ENCODE measurements around the gene TBX10. TPM values are rescaled to one million over a fixed set of nuclear protein-coding genes. Genes with fewer than 3 reads are reported as not detected.
A peak's percentile ranks its signal among the peaks of the same experiment; 100 is the strongest.

Gene TBX10
- total and polyA plus RNA-seq, 2 of the 8 experiments (the other 6 are each of a cell fraction or from before 2014, with no cell fraction given), result 0.09 TPM; not detected in 1

GRCh38 chr11:67601098-67601497, 38.5 kb downstream of the TBX10 start:
- H3K79me2 ChIP-seq (ENCODE audit: control insufficient read depth in 1 of 2, insufficient read depth in 2 of 2, low read length in 2 of 2), result no peaks in the 10 kb centered on the region
- H2AK5ac ChIP-seq (ENCODE audit: low read depth, low read length), result no peak overlapping the region
- H2BK120ac ChIP-seq (replicated peaks; ENCODE audit: low read depth, low read length), result no peak overlapping the region
- ChIA-PET POLR2A (ENCODE audit: partially characterized antibody) (interaction anchor here (0.6 to 5.1 kb wide), 3 partner anchors 11 to 80 kb away, joined by 3 to 64 read pairs (median 8); partner anchors contain the start of gene GSTP1), CTCF (ENCODE audit: partially characterized antibody) (interaction anchor here (1.0 to 2.1 kb wide), 6 partner anchors 9 to 29 kb away, joined by 3 to 6 read pairs (median 4); partner anchors contain the start of gene GSTP1)
- 94% methylated on average over 7 of the region's 7 CpGs; no CpG with 5 or more reads in 1 of the 2 experiments for WGBS, 2 experiments (ENCODE audit: extremely low coverage in 1 of 2, insufficient coverage in 1 of 2, insufficient read length in 1 of 2, insufficient replicate concordance in 2 of 2, low coverage in 1 of 2, low lambda C conversion rate in 2 of 2, missing lambda C conversion rate in 1 of 2)
- H3K14ac ChIP-seq (ENCODE audit: insufficient read length), result no peak overlapping the region
- no peak overlapping the region for H4K5ac ChIP-seq (ENCODE audit: insufficient read length, low read depth, low read length)
- peaks cover 5 to 18% (median 12%) of the 10 kb centered on the region in 4 experiments; a peak in 6 of 7 replicates for H3K4me1 ChIP-seq (replicated peaks in 1 of 4; ENCODE audit: control insufficient read depth in 3 of 4, insufficient read depth in 4 of 4, low read length in 3 of 4)
- no peak overlapping the region for H3K4ac ChIP-seq (replicated peaks; ENCODE audit: insufficient read length, low read depth, low read length)
- peak overlapping the region; percentile 81; the same call in 1 of the 2 replicates for H2BK15ac ChIP-seq (ENCODE audit: low read length)
- H3K23ac ChIP-seq (ENCODE audit: insufficient read length), result no peak overlapping the region
- no peak overlapping the region for H3K56ac ChIP-seq (replicated peaks; ENCODE audit: insufficient read length, low read depth, low read length)
- peaks cover 0 to 4% (median 0%) of the 10 kb centered on the region in 4 experiments; a peak in 2 of 7 replicates for H3K27me3 ChIP-seq (replicated peaks in 1 of 4; ENCODE audit: control insufficient read depth in 3 of 4, extremely low read depth in 1 of 4, insufficient read depth in 3 of 4, low read length in 3 of 4)
- no peak overlapping the region for H3K4me3 ChIP-seq (ENCODE audit: extremely low read depth in 1 of 4, insufficient read depth in 2 of 4, low read depth in 3 of 4, low read length in 4 of 4)
- no peak overlapping the region for H2BK5ac ChIP-seq (ENCODE audit: low read depth, low read length)
- no peak overlapping the region for H3K27ac ChIP-seq (ENCODE audit: low read depth, low read length)
- H2BK12ac ChIP-seq (ENCODE audit: low read depth, low read length), result no peak overlapping the region
- no peak overlapping the region for H3K4me2 ChIP-seq (ENCODE audit: insufficient read depth in 1 of 2, low read depth in 2 of 2, low read length in 2 of 2)
- peak overlapping the region; percentile 6; the same call in 1 of the 2 replicates for H3K18ac ChIP-seq (ENCODE audit: extremely low read depth, low read length)
- no peaks in the 10 kb centered on the region for H3K36me3 ChIP-seq (ENCODE audit: control insufficient read depth in 2 of 4, insufficient read depth in 4 of 4, low read length in 3 of 4)
- H4K8ac ChIP-seq (ENCODE audit: extremely low read depth, insufficient read depth, low read length), result no peak overlapping the region; the same call in 1 of the 2 replicates
- H3K23me2 ChIP-seq (ENCODE audit: low read depth, low read length), result 0 out of 2 replicates have a peak, but pooled peaks cover under 1% of the 10 kb centered on the region
- H4K91ac ChIP-seq (replicated peaks; ENCODE audit: insufficient read length, low read length), result no peak overlapping the region
- H3K9me3 ChIP-seq (ENCODE audit: insufficient read depth in 2 of 2, low read depth in 1 of 2, low read length in 1 of 2), result peaks cover 5 to 10% of the 10 kb centered on the region in 2 experiments; a peak in 3 of 4 replicates
- H3K9ac ChIP-seq (replicated peaks in 1 of 4; ENCODE audit: extremely low read depth in 1 of 4, low read depth in 3 of 4, low read length in 3 of 4), result no peak overlapping the region
- no peaks in the 10 kb centered on the region for H3K79me1 ChIP-seq (ENCODE audit: low read depth, low read length)
- H2BK20ac ChIP-seq (ENCODE audit: low read length), result no peak overlapping the region
- no peaks in the 10 kb centered on the region for H4K20me1 ChIP-seq (replicated peaks in 1 of 2; ENCODE audit: control insufficient read depth in 1 of 2, insufficient read depth in 2 of 2, low read length in 2 of 2)
- FAIRE-seq (no peak), DNase-seq (ENCODE audit: low read depth in 1 of 2, low spot score in 2 of 2) (no peak)
- H2AFZ ChIP-seq (ENCODE audit: low read length), result no peak overlapping the region
